GM12801 (cell line): ENCODE data around the gene SNTG2.

Source experiments
- CTCF ChIP-seq: IDR thresholded peaks from one replicate; pipeline ENCODE4 v1.5.1; 2011; ENCODE audit warnings: control low read depth; ENCODE audit not compliant: insufficient read length; ENCODE audit errors: extremely low read depth

SNTG2 gene

GRCh38 chr2:973129-973528, 22.5 kb downstream of the SNTG2 start:
- no peak for TF ChIP-seq CTCF

GRCh38 chr2:974054-974453, 23.4 kb downstream of the SNTG2 start:
- TF ChIP-seq CTCF: no peak

GRCh38 chr2:974502-974901, 23.9 kb downstream of the SNTG2 start:
- no peak for TF ChIP-seq CTCF

- TF ChIP-seq CTCF: no peak
Observed at GRCh38 chr2:975095-975494, 24.4 kb downstream of the SNTG2 start.

GRCh38 chr2:979069-979928, 28.6 kb downstream of the SNTG2 start:
- no peak for TF ChIP-seq CTCF

- no peak for TF ChIP-seq CTCF
Observed at GRCh38 chr2:980176-980575, 29.5 kb downstream of the SNTG2 start.

GRCh38 chr2:981258-981657, 30.6 kb downstream of the SNTG2 start:
- no peak for TF ChIP-seq CTCF
